ENCODE measurements around the gene PPP4R3B.
"Not testable (repeated sequence)": the region's sequence is repeated elsewhere in the genome, so short reads cannot be mapped to it uniquely, and the experiment has no call there.

The PPP4R3B gene

GRCh38 chr2:55617175-55618024 lies at the start of gene PPP4R3B:
Gene PPP4R3B (minus strand): TSS chr2:55617622. CDS start chr2:55617285, 337 bp downstream.
- DNase-seq: peak; percentile 98

DNA sequence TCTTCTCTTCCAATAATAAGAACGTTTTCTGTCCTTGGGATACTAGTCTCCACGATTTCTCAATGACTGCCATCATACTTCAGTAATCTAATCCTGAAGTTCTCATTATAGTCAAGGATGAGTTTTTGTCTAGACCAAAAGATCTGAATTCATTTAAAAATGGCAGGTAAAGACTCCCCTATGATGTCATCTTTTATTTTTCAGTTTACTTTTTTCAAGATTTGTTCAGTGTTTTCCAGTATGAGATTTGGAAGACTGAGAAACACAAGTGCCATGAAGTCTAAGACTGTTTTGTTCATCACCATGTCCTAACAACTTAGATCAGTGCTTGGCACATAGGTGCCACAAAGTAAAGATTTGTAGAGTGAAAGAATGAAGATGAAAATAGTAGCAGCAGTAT lies 35.8 kb upstream of the PPP4R3B start:
- no peak for DNase-seq

GRCh38 chr2:55649211-55649610 lies 31.8 kb upstream of the PPP4R3B start:
- DNase-seq: no peak

DNA sequence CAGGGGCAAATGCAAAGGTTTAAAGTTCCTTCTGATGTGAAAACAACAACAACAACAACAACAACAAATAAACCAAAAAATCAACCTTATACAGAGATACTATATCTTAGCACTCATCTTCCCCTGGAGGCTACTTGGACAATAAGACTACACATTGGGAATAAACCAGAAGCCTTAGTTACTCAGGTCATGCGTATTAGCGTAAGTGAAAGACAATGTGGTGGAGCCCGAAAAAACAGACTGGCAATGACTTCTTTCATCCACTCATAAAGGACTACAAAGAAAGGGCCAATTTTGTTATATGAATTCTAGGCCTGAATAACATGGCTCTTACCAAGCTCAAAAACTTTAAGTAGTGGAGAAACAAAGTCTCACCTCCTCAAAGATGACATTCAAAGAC lies 19.4 kb upstream of the PPP4R3B start:
- no peak for DNase-seq

- DNase-seq: no peak
Measured at GRCh38 chr2:55628931-55629330, 11.5 kb upstream of the PPP4R3B start.

DNA sequence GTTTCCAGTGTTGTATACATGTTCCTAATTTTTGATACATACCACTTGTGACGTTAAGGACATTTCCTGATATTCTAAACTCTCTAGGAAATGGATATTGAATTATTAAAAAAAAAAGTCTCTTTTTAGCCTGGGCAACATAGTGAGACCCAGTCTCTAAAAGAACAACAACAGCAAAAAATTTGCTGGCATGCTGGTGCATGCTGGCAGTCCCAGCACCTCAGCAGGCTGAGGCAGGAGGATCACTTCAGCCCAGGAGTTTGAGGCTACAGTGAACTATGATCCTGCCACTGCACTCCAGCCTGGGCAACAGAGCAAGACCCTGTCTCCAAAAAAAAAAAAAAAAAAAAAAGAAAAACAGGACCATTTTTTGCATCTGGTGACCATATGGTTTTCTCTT lies 10.5 kb upstream of the PPP4R3B start:
- no peak for DNase-seq

GRCh38 chr2:55621802-55622201 lies 4.4 kb upstream of the PPP4R3B start:
- DNase-seq: no peak

GRCh38 chr2:55620123-55620779 lies 2.8 kb upstream of the PPP4R3B start:
- DNase-seq: no peak

DNA sequence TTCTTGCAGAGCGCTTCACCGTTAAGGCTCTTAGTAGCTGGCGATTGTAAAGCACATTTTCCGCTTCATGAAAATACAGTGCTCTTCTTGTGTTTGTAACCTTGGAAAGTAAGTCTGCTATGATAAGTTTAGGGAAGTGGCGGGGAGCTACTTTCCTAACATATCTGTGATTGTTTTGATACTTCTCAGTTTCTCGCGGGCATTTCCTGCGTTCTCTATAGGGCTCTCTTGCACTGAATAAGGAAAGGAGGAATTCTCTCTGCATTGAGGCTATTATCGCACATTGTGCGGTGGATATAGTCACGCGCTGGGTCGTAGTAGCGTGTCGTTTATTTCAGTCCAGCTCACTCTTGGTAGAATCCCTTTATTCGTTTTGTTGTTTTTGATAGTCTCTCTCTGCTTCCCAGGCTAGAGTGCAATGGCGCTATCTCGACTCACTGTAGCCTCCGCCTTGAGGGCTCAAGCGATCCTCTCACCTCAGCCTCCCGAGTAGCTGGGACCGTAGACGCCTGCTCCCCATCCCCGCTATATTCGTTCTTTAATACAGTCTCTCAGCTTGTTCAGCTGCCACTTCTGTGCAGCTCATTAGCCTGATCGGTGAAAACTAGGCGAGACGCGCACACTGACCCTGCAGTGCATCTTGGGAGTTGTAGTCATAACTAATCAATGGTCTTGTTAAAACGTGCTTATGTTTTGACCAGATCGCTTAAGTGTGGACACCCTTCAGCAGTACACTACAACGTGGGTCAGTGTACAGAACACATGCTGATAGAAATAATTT lies 1.0 kb upstream of the PPP4R3B start:
- DNase-seq: peak; percentile 43

DNA sequence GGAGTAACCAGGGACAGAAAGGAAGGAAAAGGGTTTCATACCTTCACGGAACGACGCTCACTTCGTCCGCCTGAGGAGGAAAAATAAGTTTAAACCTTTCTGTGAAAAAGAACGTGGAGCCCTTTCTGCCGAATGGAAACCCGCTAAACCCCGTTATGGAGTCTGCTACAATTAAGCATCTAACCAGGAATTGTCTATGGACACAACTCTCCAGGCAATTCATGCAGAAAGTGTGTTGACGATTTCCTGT lies 528 bp upstream of the PPP4R3B start:
- no peak for DNase-seq

DNA sequence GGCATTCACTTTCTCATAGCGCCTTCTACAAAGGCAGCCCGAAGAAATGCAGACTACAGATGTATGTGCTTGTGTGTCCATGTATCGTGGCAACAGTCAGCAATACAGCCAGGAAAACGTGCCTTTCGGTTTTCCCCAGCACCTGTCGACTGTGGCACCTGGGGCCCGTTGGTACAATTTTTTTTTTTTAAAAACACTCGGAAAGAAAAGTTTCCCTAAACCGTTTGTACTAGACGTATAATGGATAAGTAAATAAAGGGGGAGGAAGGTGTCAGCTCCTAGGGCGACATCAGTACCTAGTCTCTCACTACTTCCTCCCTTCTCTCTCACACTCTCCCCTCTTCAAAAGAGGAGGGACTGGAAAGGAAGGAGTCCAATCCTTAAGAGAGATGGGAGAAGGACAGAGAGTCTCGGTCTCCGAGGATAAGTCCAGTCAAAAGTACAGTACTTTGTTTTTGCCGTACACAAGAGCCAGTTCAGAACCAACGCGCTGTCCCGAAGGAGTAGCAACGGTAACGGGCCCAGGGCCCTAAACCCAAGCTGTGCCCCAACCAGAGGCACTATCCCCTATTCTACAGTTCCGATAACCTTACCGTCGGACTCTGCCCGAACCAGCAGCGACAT lies 759 bp downstream of the PPP4R3B start:
- DNase-seq: peak; percentile 56

GRCh38 chr2:55611997-55612396 lies 5.4 kb downstream of the PPP4R3B start:
- DNase-seq: no peak

DNA sequence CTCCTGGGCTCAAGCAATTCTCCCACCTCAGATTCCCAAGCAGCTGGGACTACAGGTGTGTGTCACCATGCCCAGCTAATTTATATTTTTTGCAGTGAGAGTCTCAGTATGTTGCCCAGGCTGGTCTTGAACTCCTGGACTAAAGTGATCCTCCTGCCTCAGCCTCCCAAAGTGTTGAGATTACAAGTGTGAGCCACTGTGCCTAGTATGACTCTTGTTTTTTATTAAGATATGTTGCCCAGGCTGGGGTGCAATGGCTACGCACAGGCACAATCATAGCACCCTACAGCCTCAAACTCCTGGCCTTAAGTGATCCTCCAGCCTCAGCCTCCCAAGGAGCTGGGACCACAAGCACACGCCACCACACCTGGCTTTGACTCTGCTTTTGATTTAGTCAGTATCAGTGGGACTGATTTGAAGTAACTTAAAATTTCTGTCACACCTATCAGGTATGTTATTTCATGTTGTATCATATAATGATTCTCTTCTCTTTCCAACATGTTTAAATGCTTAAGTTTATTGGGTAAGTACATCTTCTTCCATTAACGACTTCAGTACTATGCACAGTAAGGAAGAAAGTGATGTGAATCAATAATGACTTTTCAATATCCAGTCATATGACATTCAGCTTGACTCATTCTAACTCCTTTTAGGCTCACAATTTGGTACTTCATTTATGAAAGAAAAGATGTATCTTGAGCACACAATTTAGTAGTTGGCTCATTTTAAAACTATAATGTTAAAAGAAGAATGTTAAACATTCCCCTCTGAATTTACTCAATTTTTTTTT lies 6.3 kb downstream of the PPP4R3B start:
- DNase-seq: no peak

DNA sequence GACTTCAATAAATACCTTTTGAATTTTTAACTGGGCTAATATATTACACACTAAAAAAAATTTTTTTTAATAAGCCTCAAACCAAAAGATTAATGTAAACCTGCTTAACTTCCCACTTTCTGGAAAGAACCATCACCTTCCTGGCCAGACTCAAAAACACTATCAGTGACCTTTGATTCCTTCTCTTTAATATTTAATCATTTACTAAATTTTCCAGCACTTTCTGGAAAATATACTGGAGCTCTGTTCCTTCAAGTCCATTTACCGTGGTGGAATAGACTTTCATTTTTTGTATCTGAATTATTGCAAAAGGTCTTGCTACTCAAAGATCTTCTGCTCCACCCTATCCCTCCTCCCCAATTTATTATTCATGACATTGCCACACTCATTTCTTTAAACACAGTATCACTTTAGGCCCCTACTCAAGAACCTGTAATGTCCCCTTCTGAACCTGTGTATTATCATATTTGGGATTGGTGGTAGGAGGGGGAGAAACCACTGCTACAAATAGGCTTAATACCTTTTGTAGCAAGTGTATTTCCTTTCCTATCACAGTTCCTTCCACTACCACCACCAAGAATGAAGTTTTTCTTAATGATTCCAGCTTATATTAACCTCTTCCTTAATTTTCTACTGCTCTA lies 7.4 kb downstream of the PPP4R3B start:
- no peak for DNase-seq

GRCh38 chr2:55609193-55609794 lies 8.1 kb downstream of the PPP4R3B start:
- no peak for DNase-seq

DNA sequence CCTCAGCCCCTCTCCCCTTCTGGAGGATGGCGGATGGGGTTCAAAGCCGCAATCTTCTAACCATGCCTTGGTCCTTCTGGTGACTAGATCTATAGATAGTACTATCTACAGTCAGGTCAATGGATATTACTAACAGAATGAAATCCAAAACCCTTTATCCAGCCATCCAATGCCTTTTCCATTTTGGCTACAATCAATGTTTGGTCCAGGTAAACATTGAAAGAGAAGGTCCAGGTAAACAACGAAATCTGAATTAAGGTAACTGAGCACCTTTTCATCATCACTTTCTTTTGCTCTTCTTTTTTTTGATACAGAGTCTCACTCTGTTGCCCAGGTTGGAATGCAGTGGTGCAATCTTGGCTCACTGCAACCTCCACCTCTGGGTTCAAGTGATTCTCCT lies 9.7 kb downstream of the PPP4R3B start:
- DNase-seq: no peak

DNA sequence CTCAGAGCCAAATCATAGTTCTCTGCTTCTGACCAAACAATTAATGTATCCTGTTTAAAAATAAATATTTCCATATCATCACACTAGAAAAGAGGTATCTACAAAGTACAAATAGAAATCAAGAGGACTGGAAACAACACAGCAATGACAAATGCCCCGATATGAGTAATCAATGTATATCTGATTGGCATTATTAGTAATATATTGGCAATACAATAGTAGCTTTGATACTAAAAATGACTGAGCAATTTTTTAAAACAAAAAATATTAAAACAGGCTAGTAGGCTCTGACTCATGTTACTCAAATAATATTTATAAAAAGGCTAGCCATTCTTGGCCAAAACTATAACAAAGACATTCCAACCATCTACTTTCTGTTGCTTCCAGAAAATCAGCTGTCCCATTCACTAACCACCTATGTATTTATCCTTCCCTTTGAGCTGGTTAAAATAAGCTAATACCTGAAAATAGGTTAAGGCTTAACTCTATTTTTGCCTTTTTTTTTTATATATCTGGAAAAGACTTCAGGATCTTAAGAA lies 13.3 kb downstream of the PPP4R3B start:
- DNase-seq: no peak

DNA sequence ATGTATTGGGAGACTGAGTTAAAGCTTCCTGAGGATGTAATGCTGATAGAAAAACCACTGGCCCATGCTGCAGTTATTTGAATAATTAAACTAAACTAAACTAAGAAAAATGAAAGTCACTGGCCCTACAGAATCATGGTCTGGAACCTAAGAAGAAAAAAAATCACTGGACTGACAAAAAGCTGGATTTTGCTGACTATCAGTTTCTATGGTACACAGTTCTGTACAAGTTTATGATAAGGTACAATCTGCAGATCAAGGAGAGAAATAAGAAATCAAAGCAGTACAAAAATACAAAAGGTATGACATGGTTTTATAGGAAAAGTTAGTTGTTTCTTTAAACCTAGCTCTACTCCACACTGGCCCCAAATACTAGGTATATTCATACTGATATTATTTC lies 15.6 kb downstream of the PPP4R3B start:
- no peak for DNase-seq

GRCh38 chr2:55598056-55598795 lies 19.2 kb downstream of the PPP4R3B start:
- DNase-seq: no peak

- DNase-seq: not testable (repeated sequence)
Measured at GRCh38 chr2:55596795-55597194, 20.6 kb downstream of the PPP4R3B start.

DNA sequence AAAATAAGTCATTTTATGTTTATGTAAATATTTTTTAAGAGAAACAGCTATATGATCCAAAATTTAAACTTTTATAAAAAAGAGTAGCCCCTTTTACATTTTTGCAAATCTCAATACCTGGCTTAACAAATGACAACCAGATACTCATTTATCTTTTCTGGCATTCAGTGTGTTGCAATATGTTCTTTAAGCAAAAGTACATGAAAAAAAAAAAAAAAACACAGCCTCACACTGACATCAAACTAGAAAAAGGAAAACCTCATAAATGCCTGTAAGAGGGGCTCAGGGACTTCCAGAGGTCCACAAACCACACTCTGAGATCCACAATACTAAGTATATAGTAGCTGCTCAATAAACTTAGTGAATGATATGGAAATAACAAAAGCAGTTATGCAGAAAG lies 21.9 kb downstream of the PPP4R3B start:
- DNase-seq: no peak
